Mesenchymal stem cell (in vitro differentiated cells and primary cell): ENCODE data around the gene PCSK6.

Experiments
- DNase-seq: peaks from one replicate; pipeline ENCODE4 v3.0.0-alpha.2; 2013
- H2AFZ ChIP-seq: one replicate; pipeline ENCODE4 v1.6.1; 2013; ENCODE audit warnings: low read depth, mild to moderate bottlenecking, control low read depth, inconsistent platforms, low read length, moderate library complexity
- H2AK5ac ChIP-seq: 2 replicates; pipeline ENCODE4 v1.6.1; 2013; ENCODE audit warnings: low read length, moderate library complexity, mild to moderate bottlenecking, inconsistent platforms; ENCODE audit not compliant: severe bottlenecking
- H2BK120ac ChIP-seq: one replicate; pipeline ENCODE4 v1.6.1; 2013; ENCODE audit warnings: low read depth, mild to moderate bottlenecking, inconsistent platforms, low read length, moderate library complexity
- H2BK12ac ChIP-seq, 2 experiments: one replicate each; pipeline ENCODE4 v1.6.1; 2013; ENCODE audit warnings: inconsistent platforms in 2 of 2, low read length in 2 of 2, mild to moderate bottlenecking in 2 of 2, moderate library complexity in 2 of 2, control low read depth in 1 of 2
- H2BK15ac ChIP-seq: one replicate; pipeline ENCODE4 v1.6.1; 2013; ENCODE audit warnings: mild to moderate bottlenecking, low read depth, inconsistent platforms; ENCODE audit not compliant: poor library complexity, severe bottlenecking
- H2BK5ac ChIP-seq: 2 replicates; pipeline ENCODE4 v1.6.1; 2013; ENCODE audit warnings: low read depth, mild to moderate bottlenecking, low read length, control low read depth, inconsistent platforms; ENCODE audit not compliant: poor library complexity, severe bottlenecking
- H3K14ac ChIP-seq, 2 experiments: one replicate each; pipeline ENCODE4 v1.6.1; 2013; ENCODE audit warnings: inconsistent platforms in 2 of 2, low read length in 2 of 2, control low read depth in 1 of 2, mild to moderate bottlenecking in 1 of 2, moderate library complexity in 1 of 2
- H3K18ac ChIP-seq, 2 experiments: one replicate each; pipeline ENCODE4 v1.6.1; 2013; ENCODE audit warnings: inconsistent platforms in 2 of 2, low read length in 2 of 2, control low read depth in 1 of 2, low read depth in 1 of 2, mild to moderate bottlenecking in 1 of 2
- H3K23ac ChIP-seq, 2 experiments: one replicate each; pipeline ENCODE4 v1.6.1; 2013; ENCODE audit warnings: inconsistent platforms in 2 of 2, low read length in 2 of 2, mild to moderate bottlenecking in 2 of 2, moderate library complexity in 2 of 2, control low read depth in 1 of 2
- H3K27ac ChIP-seq: 2 replicates; pipeline ENCODE4 v1.5.1; 2013; ENCODE audit warnings: mild to moderate bottlenecking, moderate library complexity, low read length, control low read depth, inconsistent platforms; ENCODE audit not compliant: poor library complexity, severe bottlenecking
- H3K27me3 ChIP-seq, 2 experiments: 2 replicates each; pipeline versions ENCODE4 v1.6.1 to v1.7.0; 2013; ENCODE audit warnings: low read length in 2 of 2, mild to moderate bottlenecking in 2 of 2, moderate library complexity in 2 of 2, control low read depth in 1 of 2, inconsistent platforms in 1 of 2; ENCODE audit not compliant: control insufficient read depth in 1 of 2, insufficient read depth in 1 of 2
- H3K36me3 ChIP-seq, 2 experiments: 2 replicates each; pipeline versions ENCODE4 v1.6.1 to v1.7.0; 2013; ENCODE audit warnings: low read length in 2 of 2, control low read depth in 1 of 2, inconsistent platforms in 1 of 2, low read depth in 1 of 2, mild to moderate bottlenecking in 1 of 2; ENCODE audit not compliant: insufficient read depth in 2 of 2, control insufficient read depth in 1 of 2
- H3K4ac ChIP-seq, 2 experiments: one replicate each; pipeline ENCODE4 v1.6.1; 2013; ENCODE audit warnings: inconsistent platforms in 2 of 2, low read length in 2 of 2, mild to moderate bottlenecking in 2 of 2, moderate library complexity in 2 of 2, control low read depth in 1 of 2, low read depth in 1 of 2
- H3K4me1 ChIP-seq: 2 replicates; pipeline ENCODE4 v1.6.1; 2013; ENCODE audit warnings: low read depth, low read length, control low read depth; ENCODE audit not compliant: control insufficient read depth, insufficient read depth
- H3K4me2 ChIP-seq: 2 replicates; pipeline ENCODE4 v1.6.1; 2013; ENCODE audit warnings: low read length, mild to moderate bottlenecking, inconsistent platforms; ENCODE audit not compliant: poor library complexity, severe bottlenecking
- H3K4me3 ChIP-seq, 2 experiments: 2 replicates each; pipeline versions ENCODE4 v1.5.1 to v1.7.0; 2013; ENCODE audit warnings: low read length in 2 of 2, mild to moderate bottlenecking in 2 of 2, control low read depth in 1 of 2, low read depth in 1 of 2; ENCODE audit not compliant: insufficient read depth in 1 of 2
- H3K79me1 ChIP-seq: replicated peaks from 2 replicates; pipeline ENCODE4 v1.6.1; 2013; ENCODE audit warnings: mild to moderate bottlenecking, control low read depth, low read length, inconsistent platforms; ENCODE audit not compliant: poor library complexity, severe bottlenecking
- H3K9ac ChIP-seq: 2 replicates; pipeline ENCODE4 v1.7.0; 2013; ENCODE audit warnings: mild to moderate bottlenecking, low read length, moderate library complexity
- H3K9me3 ChIP-seq: 2 replicates; pipeline ENCODE4 v1.7.0; 2013; ENCODE audit warnings: mild to moderate bottlenecking, low read length; ENCODE audit not compliant: control insufficient read depth
- H4K8ac ChIP-seq: one replicate; pipeline ENCODE4 v1.6.1; 2013; ENCODE audit warnings: inconsistent platforms, mild to moderate bottlenecking, low read length, moderate library complexity
- H4K91ac ChIP-seq: one replicate; pipeline ENCODE4 v1.6.1; 2013; ENCODE audit warnings: mild to moderate bottlenecking, low read length, inconsistent platforms
- WGBS: methylation state at CpG from one replicate; pipeline ENCODE4 v1.1.7; 2013; ENCODE audit warnings: mixed read lengths; 5-methylcytosine and 5-hydroxymethylcytosine counted together

Gene PCSK6

DNA sequence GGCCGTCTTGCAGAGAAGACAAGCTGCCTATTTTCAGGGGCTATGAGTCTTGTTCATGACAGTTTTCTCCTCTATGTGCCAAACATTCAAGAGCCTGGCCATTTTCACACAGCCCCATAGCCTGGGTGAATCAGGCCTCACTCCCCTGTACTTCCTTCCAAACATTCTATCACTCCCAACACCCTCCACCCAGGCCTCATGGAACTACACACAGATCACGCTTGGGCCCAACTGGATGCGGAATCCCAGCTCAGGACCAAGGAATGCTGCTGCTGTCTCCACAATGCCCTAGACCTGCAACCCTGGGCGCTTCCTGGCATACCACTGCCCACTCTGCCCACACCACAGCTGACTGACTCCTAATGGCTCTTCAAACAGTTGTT, 39.4 kb upstream of the PCSK6 start:
- no peak overlapping the region for H3K4me3 ChIP-seq

GRCh38 chr15:101528108-101528916, 38.8 kb upstream of the PCSK6 start:
- H3K14ac ChIP-seq, result no peak overlapping the region
- H3K4me1 ChIP-seq, result peaks cover 25% of the 10 kb centered on the region
- H3K27ac ChIP-seq, result peak overlapping the region; percentile 31
- WGBS, result 41% methylated on average over 18 of the region's 18 CpGs
- peaks cover 13 to 51% of the 10 kb centered on the region in 2 experiments for H3K27me3 ChIP-seq
- peak overlapping the region; percentile 16 to 85 for H3K18ac ChIP-seq
- H3K4ac ChIP-seq, result peak overlapping the region in 1 of 2 experiments; percentile 22
- no peak overlapping the region for H3K9ac ChIP-seq
- H3K36me3 ChIP-seq, result no peaks in the 10 kb centered on the region
- peak overlapping the region; percentile 87 for H2BK120ac ChIP-seq
- peak overlapping the region; percentile 11 for H3K4me2 ChIP-seq
- H2AK5ac ChIP-seq, result no peak overlapping the region
- H4K91ac ChIP-seq, result peak overlapping the region; percentile 74
- H3K79me1 ChIP-seq, result no peaks in the 10 kb centered on the region
- H2BK12ac ChIP-seq, result peak overlapping the region; percentile 29 to 41
- peak; percentile 72 for DNase-seq
- H3K9me3 ChIP-seq, result no peaks in the 10 kb centered on the region
- peak overlapping the region; percentile 69 for H4K8ac ChIP-seq
- no peak overlapping the region for H3K4me3 ChIP-seq
- no peak overlapping the region for H2BK5ac ChIP-seq
- no peak overlapping the region for H2AFZ ChIP-seq
- H3K23ac ChIP-seq, result no peak overlapping the region
- H2BK15ac ChIP-seq, result peak overlapping the region; percentile 62

More for the DNA sequence above, 39.4 kb upstream of the PCSK6 start:
- H2BK120ac ChIP-seq, result no peak overlapping the region
- no peak overlapping the region for H3K9ac ChIP-seq
- H3K4me1 ChIP-seq, result peaks cover 25% of the 10 kb centered on the region
- WGBS, result 63% methylated on average over 4 of the region's 4 CpGs
- H3K4me2 ChIP-seq, result no peak overlapping the region
- H3K18ac ChIP-seq, result peak overlapping the region; percentile 16 to 44
- H2AFZ ChIP-seq, result no peak overlapping the region
- H3K27ac ChIP-seq, result peak overlapping the region; percentile 31
- no peak overlapping the region for H3K14ac ChIP-seq
- H3K27me3 ChIP-seq, result peaks cover 12 to 47% of the 10 kb centered on the region in 2 experiments
- no peaks in the 10 kb centered on the region for H3K9me3 ChIP-seq
- no peaks in the 10 kb centered on the region for H3K36me3 ChIP-seq
- no peak overlapping the region for H2BK5ac ChIP-seq
- H2BK12ac ChIP-seq, result peak overlapping the region; percentile 1 to 20
- peak overlapping the region; percentile 74 for H4K91ac ChIP-seq
- H2AK5ac ChIP-seq, result no peak overlapping the region
- H3K79me1 ChIP-seq, result no peaks in the 10 kb centered on the region
- no peak for DNase-seq
- H4K8ac ChIP-seq, result peak overlapping the region; percentile 69
- no peak overlapping the region for H3K23ac ChIP-seq
- peak overlapping the region; percentile 62 for H2BK15ac ChIP-seq
- peak overlapping the region in 1 of 2 experiments; percentile 22 for H3K4ac ChIP-seq

GRCh38 chr15:101526890-101527289, 37.4 kb upstream of the PCSK6 start:
- H3K36me3 ChIP-seq, result no peaks in the 10 kb centered on the region
- no peaks in the 10 kb centered on the region for H3K79me1 ChIP-seq
- peaks cover 17 to 56% of the 10 kb centered on the region in 2 experiments for H3K27me3 ChIP-seq
- no peak overlapping the region for H4K8ac ChIP-seq
- H3K4me3 ChIP-seq, result no peak overlapping the region
- H2AFZ ChIP-seq, result no peak overlapping the region
- no peak for DNase-seq
- H3K23ac ChIP-seq, result no peak overlapping the region
- no peak overlapping the region for H2BK12ac ChIP-seq
- H3K4me1 ChIP-seq, result peaks cover 25% of the 10 kb centered on the region
- H3K9me3 ChIP-seq, result no peaks in the 10 kb centered on the region
- no peak overlapping the region for H2BK120ac ChIP-seq
- 76% methylated on average over 7 of the region's 7 CpGs for WGBS
- H4K91ac ChIP-seq, result no peak overlapping the region
- H2BK15ac ChIP-seq, result no peak overlapping the region
- no peak overlapping the region for H3K18ac ChIP-seq
- no peak overlapping the region for H3K14ac ChIP-seq
- H2AK5ac ChIP-seq, result no peak overlapping the region
- H3K27ac ChIP-seq, result no peak overlapping the region
- H2BK5ac ChIP-seq, result no peak overlapping the region
- no peak overlapping the region for H3K4me2 ChIP-seq
- H3K9ac ChIP-seq, result no peak overlapping the region
- no peak overlapping the region for H3K4ac ChIP-seq

GRCh38 chr15:101526442-101526841, 36.9 kb upstream of the PCSK6 start:
- Histone ChIP-seq H3K4ac (peak overlapping the region in 1 of 2 experiments; percentile 40), H3K4me3 (no peak overlapping the region), H2AK5ac (no peak overlapping the region), H3K79me1 (no peaks in the 10 kb centered on the region), H3K36me3 (no peaks in the 10 kb centered on the region), H3K9ac (no peak overlapping the region), H3K14ac (no peak overlapping the region), H3K4me1 (peaks cover 25% of the 10 kb centered on the region), H4K91ac (peak overlapping the region; percentile 18), H2AFZ (no peak overlapping the region), H2BK12ac (no peak overlapping the region), H2BK15ac (peak overlapping the region; percentile 70), H2BK120ac (no peak overlapping the region), H3K27me3 (peaks cover 17 to 58% of the 10 kb centered on the region in 2 experiments), H3K4me2 (no peak overlapping the region), H2BK5ac (no peak overlapping the region), H3K23ac (no peak overlapping the region), H3K18ac (peak overlapping the region in 1 of 2 experiments; percentile 71), H3K9me3 (no peaks in the 10 kb centered on the region), H3K27ac (no peak overlapping the region), H4K8ac (no peak overlapping the region)
- 86% methylated on average over 11 of the region's 13 CpGs for WGBS
- DNase-seq, result no peak
